Measurements from ENCODE around the gene CAB39. TPM values are rescaled to one million over a fixed set of nuclear protein-coding genes. Genes with fewer than 3 reads are reported as not detected.

Gene CAB39
- total and polyA plus RNA-seq, 8 donors = 9.9 to 41.6 (median 21.0) TPM

- no peak for TF ChIP-seq CTCF (IDR thresholded peaks at IDR 0.05)
- no peaks in the 10 kb centered on the region for H3K27me3 ChIP-seq
- no peak for FAIRE-seq
- no peak for DNase-seq
- intact Hi-C loops (cut with DNase I) = no loop called here
- ATAC-seq = no peak
- H3K36me3 ChIP-seq = no peaks in the 10 kb centered on the region
- H3K4me1 ChIP-seq = no peaks in the 10 kb centered on the region
- no peaks in the 10 kb centered on the region for H3K9me3 ChIP-seq
- H3K27ac ChIP-seq = no peak overlapping the region
- WGBS, 2 donors = 79 to 80% methylated on average over 5 of the region's 5 CpGs
- no peak overlapping the region for H3K4me3 ChIP-seq
Observed at GRCh38 chr2:230805353-230806017, 92.8 kb downstream of the CAB39 start.

- H3K27ac ChIP-seq = no peak overlapping the region
- no peaks in the 10 kb centered on the region for H3K27me3 ChIP-seq
- H3K4me3 ChIP-seq = no peak overlapping the region
- FAIRE-seq = no peak
- peaks cover 0 to 7% (median 0%) of the 10 kb centered on the region in 3 donors for H3K36me3 ChIP-seq
- no peak for ATAC-seq
- no peaks in the 10 kb centered on the region for H3K4me1 ChIP-seq
- DNase-seq = no peak
- intact Hi-C loops (cut with DNase I) = no loop called here
- H3K9me3 ChIP-seq = no peaks in the 10 kb centered on the region
- 80 to 86% methylated on average over 3 of the region's 3 CpGs for WGBS, 2 donors
- TF ChIP-seq CTCF (IDR thresholded peaks at IDR 0.05) = no peak
Observed at GRCh38 chr2:230807729-230808128, 95.1 kb downstream of the CAB39 start.

- no peak for FAIRE-seq
- TF ChIP-seq CTCF (IDR thresholded peaks at IDR 0.05) = no peak
- intact Hi-C loops (cut with DNase I) = no loop called here
- H3K4me1 ChIP-seq = no peaks in the 10 kb centered on the region
- H3K27me3 ChIP-seq = no peaks in the 10 kb centered on the region
- H3K9me3 ChIP-seq = no peaks in the 10 kb centered on the region
- H3K4me3 ChIP-seq = no peak overlapping the region
- WGBS, 2 donors = 91 to 94% methylated on average over 10 of the region's 10 CpGs
- H3K36me3 ChIP-seq = peaks cover 0 to 7% (median 0%) of the 10 kb centered on the region in 3 donors
- ATAC-seq = no peak
- no peak for DNase-seq
- no peak overlapping the region for H3K27ac ChIP-seq
Observed at GRCh38 chr2:230809015-230809414, 96.4 kb downstream of the CAB39 start.

- no peaks in the 10 kb centered on the region for H3K27me3 ChIP-seq
- DNase-seq (no peak), FAIRE-seq (no peak), ATAC-seq (no peak)
- intact Hi-C loops (cut with DNase I) = no loop called here
- WGBS, 2 donors = 87 to 89% methylated on average over 8 of the region's 8 CpGs
- H3K4me3 ChIP-seq = no peak overlapping the region
- H3K4me1 ChIP-seq = no peaks in the 10 kb centered on the region
- no peaks in the 10 kb centered on the region for H3K9me3 ChIP-seq
- H3K27ac ChIP-seq = no peak overlapping the region
- peaks cover 0 to 7% (median 0%) of the 10 kb centered on the region in 3 donors for H3K36me3 ChIP-seq
- no peak for TF ChIP-seq CTCF (IDR thresholded peaks at IDR 0.05)
Observed at GRCh38 chr2:230809677-230810251, 97.1 kb downstream of the CAB39 start.

GRCh38 chr2:230811508-230811907 lies 98.9 kb downstream of the CAB39 start:
- TF ChIP-seq CTCF (IDR thresholded peaks at IDR 0.05) = no peak
- no peaks in the 10 kb centered on the region for H3K27me3 ChIP-seq
- 41 to 43% methylated on average over 3 of the region's 3 CpGs for WGBS, 2 donors
- H3K27ac ChIP-seq = no peak overlapping the region
- FAIRE-seq (no peak), ATAC-seq (no peak), DNase-seq (no peak)
- H3K4me3 ChIP-seq = no peak overlapping the region
- peaks cover 0 to 7% (median 0%) of the 10 kb centered on the region in 3 donors for H3K36me3 ChIP-seq
- no peaks in the 10 kb centered on the region for H3K9me3 ChIP-seq
- intact Hi-C loops (cut with DNase I) = no loop called here
- no peaks in the 10 kb centered on the region for H3K4me1 ChIP-seq
